HT-29 (cell line): ENCODE data around the gene OR5B2. TPM values are rescaled to one million over a fixed set of nuclear protein-coding genes. Genes with fewer than 3 reads are reported as not detected.
"Not testable (repeated sequence)": the region's sequence is repeated elsewhere in the genome, so short reads cannot be mapped to it uniquely, and the experiment has no call there.

Source experiments
- DNase-seq: peaks from one replicate; pipeline ENCODE4 v3.0.0-alpha.2; 2015; ENCODE audit warnings: low spot score
- total RNA-seq: library from RNA; depleted of rRNA; stranded (reverse); fragments of >200 nt; shearing (Covaris generic); gene quantifications from 2 replicates; pipeline ENCODE4 v1.2.3, GENCODE V29; 2014; rRNA removed

Gene OR5B2
- total RNA-seq = not detected in 2 replicates

- DNase-seq = no peak
Observed at GRCh38 chr11:58428021-58428420, at the start of gene OR5B2. Gene OR5B2 (minus strand): TSS chr11:58428121. CDS start chr11:58423261, 4,860 bp downstream.

- DNase-seq = no peak
Observed at GRCh38 chr11:58471892-58472291, 44.0 kb upstream of the OR5B2 start.

- no peak for DNase-seq
Observed at GRCh38 chr11:58466293-58466692, 38.4 kb upstream of the OR5B2 start.

- DNase-seq = no peak
Observed at GRCh38 chr11:58465690-58466089, 37.8 kb upstream of the OR5B2 start.

DNA sequence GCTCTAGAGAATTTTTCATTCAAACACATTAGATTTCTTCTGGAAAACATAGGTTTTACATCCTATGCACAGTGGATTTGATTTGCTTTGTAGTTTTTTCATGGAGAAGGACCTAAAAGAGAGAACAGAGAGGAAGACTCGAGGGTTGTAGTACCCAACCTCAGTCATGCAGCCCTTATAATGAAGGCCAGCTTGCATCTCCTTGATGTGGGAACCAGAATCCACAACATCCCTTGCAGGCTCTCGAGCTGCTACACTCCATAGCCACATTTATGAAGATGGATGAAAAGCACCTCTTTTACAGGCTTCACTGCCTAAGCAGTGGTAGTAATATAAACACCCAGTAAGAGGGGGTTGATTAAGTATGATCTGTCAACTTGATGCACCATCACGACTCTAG, 23.7 kb upstream of the OR5B2 start:
- DNase-seq = no peak

GRCh38 chr11:58446294-58446693, 18.4 kb upstream of the OR5B2 start:
- no peak for DNase-seq

- DNase-seq = no peak
Observed at GRCh38 chr11:58444300-58444699, 16.4 kb upstream of the OR5B2 start.

DNA sequence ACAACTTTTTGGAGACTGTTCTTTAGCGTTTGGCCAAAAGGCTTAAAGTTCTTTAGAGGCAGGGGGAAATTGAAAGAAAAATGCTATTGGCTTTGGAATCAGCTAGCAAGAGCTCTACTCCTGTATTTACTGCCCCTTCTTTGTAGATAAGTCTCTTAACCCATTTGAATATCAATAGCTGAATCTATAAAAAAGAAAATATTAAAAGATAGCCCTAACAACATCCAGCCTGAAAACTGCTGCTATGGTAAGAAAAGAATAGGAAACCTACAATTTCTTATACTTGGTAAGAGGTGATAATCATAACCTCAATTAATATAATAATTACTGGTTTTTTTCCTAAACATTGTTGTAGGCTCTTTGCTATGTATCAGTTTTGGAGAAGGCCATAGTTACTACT, 14.2 kb upstream of the OR5B2 start, which contains the start of gene OR5B12:
OR5B12 (minus strand) TSS at position 101 of the 400 bp plus-strand sequence. CDS start 2,085 bp downstream, outside the sequence.
- no peak for DNase-seq

- no peak for DNase-seq
Observed at GRCh38 chr11:58438486-58438885, 10.6 kb upstream of the OR5B2 start.

- DNase-seq = no peak
Observed at GRCh38 chr11:58434217-58434616, 6.3 kb upstream of the OR5B2 start.

- no peak for DNase-seq
Observed at GRCh38 chr11:58433638-58434203, 5.8 kb upstream of the OR5B2 start.

GRCh38 chr11:58429273-58429672, 1.4 kb upstream of the OR5B2 start:
- no peak for DNase-seq

DNA sequence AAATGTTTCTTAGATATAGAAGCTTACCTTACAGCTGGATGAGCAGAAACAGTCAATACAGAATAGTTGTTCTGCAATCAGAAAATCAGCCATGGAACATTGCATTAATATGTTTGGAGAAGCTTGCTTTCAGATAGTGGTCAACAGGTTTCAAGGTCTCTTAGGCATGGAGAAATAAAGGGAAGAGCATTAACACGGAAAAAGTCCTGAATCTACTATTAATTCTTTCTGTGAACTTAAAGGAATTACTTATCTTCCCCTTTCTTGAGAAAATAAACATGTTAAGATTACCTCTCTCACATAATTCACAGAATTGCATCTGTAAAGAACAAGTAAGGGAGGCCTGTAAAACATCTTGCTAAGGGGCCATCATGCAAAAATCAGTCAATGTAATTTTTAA, 21.1 kb downstream of the OR5B2 start, which contains the start of gene OR5B3:
OR5B3 (minus strand) TSS at position 101 of the 400 bp plus-strand sequence. CDS start 3,465 bp downstream, outside the sequence.
- DNase-seq = no peak

DNA sequence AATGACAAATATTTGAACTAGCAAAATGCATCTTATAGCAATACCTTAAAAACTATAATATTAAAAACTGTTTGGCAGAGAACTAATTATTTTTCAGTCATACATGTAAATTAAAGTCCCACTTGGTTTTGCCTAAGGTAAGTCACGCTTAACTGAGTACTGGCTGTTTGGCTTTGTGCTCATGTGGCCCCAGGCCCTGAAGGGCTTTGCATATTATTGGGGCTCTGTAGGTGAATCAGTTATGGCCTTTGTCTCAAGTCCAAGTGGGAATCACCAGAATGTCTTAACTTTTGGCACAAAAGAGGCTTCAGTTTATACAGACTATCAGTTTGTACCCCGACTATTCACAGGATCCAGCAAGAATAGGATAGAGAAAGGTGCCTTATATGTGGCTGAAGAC, 28.3 kb downstream of the OR5B2 start:
- DNase-seq = not testable (repeated sequence)

DNA sequence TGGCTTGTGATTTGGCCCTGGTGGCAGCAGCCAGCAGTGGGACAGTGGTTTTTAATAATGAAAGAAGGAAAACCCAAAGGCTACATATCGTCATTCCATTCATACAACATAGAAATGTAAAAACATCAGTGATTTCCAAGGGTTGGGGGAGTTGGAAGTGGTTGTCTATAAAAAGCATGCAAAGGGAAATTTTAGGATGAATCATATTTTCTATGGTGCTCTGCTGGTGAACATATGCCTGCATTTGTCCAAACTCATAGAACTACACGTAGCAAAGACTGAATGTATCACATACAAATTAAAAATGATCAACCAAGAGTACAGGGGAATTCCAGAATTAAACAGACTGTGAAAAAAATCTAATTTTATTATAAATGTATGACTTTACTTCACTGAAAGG, 32.3 kb downstream of the OR5B2 start:
- DNase-seq = no peak

GRCh38 chr11:58394195-58394594, 33.7 kb downstream of the OR5B2 start:
- DNase-seq = no peak

- DNase-seq = no peak
Observed at GRCh38 chr11:58392746-58393145, 35.2 kb downstream of the OR5B2 start.

GRCh38 chr11:58391879-58392278, 36.0 kb downstream of the OR5B2 start:
- no peak for DNase-seq

- no peak for DNase-seq
Observed at GRCh38 chr11:58390551-58391063, 37.3 kb downstream of the OR5B2 start.
